ENCODE measurements around the gene SRPRB. TPM values are rescaled to one million over a fixed set of nuclear protein-coding genes. Genes with fewer than 3 reads are reported as not detected.

Gene SRPRB
- total RNA-seq, 2 donors from 2014 or later, result 16.4 to 24.8 TPM

- Histone ChIP-seq H3K27ac (no peak overlapping the region), H3K4me1 (peaks cover 0 to 18% of the 10 kb centered on the region in 2 donors), H3K27me3 (no peaks in the 10 kb centered on the region), H3K36me3 (no peaks in the 10 kb centered on the region), H3K4me3 (no peak overlapping the region), H3K9me3 (no peaks in the 10 kb centered on the region)
- no peak for TF ChIP-seq CTCF (IDR thresholded peaks at IDR 0.05)
- no peak for DNase-seq (ENCODE audit: low spot score)
Observed at GRCh38 chr3:133868186-133868585, 62.6 kb downstream of the SRPRB start.

- H3K4me1 ChIP-seq, result peaks cover 0 to 18% of the 10 kb centered on the region in 2 donors
- H3K27me3 ChIP-seq, result no peaks in the 10 kb centered on the region
- no peak for DNase-seq (ENCODE audit: low spot score)
- H3K9me3 ChIP-seq, result no peaks in the 10 kb centered on the region
- no peaks in the 10 kb centered on the region for H3K36me3 ChIP-seq
- no peak for TF ChIP-seq CTCF (IDR thresholded peaks at IDR 0.05)
- no peak overlapping the region for H3K4me3 ChIP-seq
- no peak overlapping the region for H3K27ac ChIP-seq
Observed at GRCh38 chr3:133868758-133869475, 63.3 kb downstream of the SRPRB start.

GRCh38 chr3:133869586-133869985, 64.0 kb downstream of the SRPRB start:
- TF ChIP-seq CTCF (IDR thresholded peaks at IDR 0.05), result no peak
- DNase-seq (ENCODE audit: low spot score), result no peak

GRCh38 chr3:133870822-133871221, 65.2 kb downstream of the SRPRB start:
- no peak for DNase-seq (ENCODE audit: low spot score)
- TF ChIP-seq CTCF (IDR thresholded peaks at IDR 0.05), result no peak
- Histone ChIP-seq H3K4me1 (peaks cover 0 to 11% of the 10 kb centered on the region in 2 donors), H3K9me3 (no peaks in the 10 kb centered on the region), H3K27me3 (no peaks in the 10 kb centered on the region), H3K4me3 (no peak overlapping the region), H3K27ac (no peak overlapping the region), H3K36me3 (no peaks in the 10 kb centered on the region)

More at GRCh38 chr3:133869586-133869985, 64.0 kb downstream of the SRPRB start:
- Histone ChIP-seq H3K9me3 (no peaks in the 10 kb centered on the region), H3K27ac (no peak overlapping the region), H3K36me3 (no peaks in the 10 kb centered on the region), H3K4me3 (no peak overlapping the region), H3K4me1 (peaks cover 0 to 18% of the 10 kb centered on the region in 2 donors), H3K27me3 (no peaks in the 10 kb centered on the region)

Other genes with a start within 250 kb of the SRPRB start
- gene CDV3, start 232.1 kb upstream of the SRPRB start, total RNA-seq, result 100 to 1,000 TPM; 108 to 122 TPM
- gene TOPBP1, start 143.9 kb upstream of the SRPRB start, total RNA-seq, result 10 to 100 TPM; 10.5 to 11.1 TPM
- gene TF, start 59.4 kb upstream of the SRPRB start, total RNA-seq, result 1 to 10 TPM in 1 of 2 donors, not detected in 1; 4.1 TPM
- 10 to 100 TPM in 1 of 2 donors, 1 to 10 TPM in 1; 9.5 to 11.5 TPM for gene RAB6B, start 90.1 kb downstream of the SRPRB start, total RNA-seq
- gene SLCO2A1, start 224.1 kb downstream of the SRPRB start, total RNA-seq, result 10 to 100 TPM; 15.1 to 36.4 TPM

Data from right atrium auricular region (tissue), 2 donors.